B cell (primary cell): ENCODE data around the gene TKTL1. TPM values are rescaled to one million over a fixed set of nuclear protein-coding genes. Genes with fewer than 3 reads are reported as not detected.
A peak's percentile ranks its signal among the peaks of the same experiment; 100 is the strongest.
"Not testable (repeated sequence)": the region's sequence is repeated elsewhere in the genome, so short reads cannot be mapped to it uniquely, and the experiment has no call there.

Experiments
- ATAC-seq: fragments of 200-7000 bp; cut with Tn5 transposase; one replicate; pipeline ENCODE4 v1.10.0; 2021; ENCODE audit warnings: low read depth, mild to moderate bottlenecking, moderate number of reproducible peaks, moderate library complexity
- CTCF ChIA-PET: fragments of 350-600 bp; sonication (Branson Sonifier 250); formaldehyde crosslinking; loops from one replicate; lab custom pipeline; 2021; ENCODE audit warnings: antibody characterized with exemption, inconsistent platforms; lab: Charles Lee
- POLR2A ChIA-PET: fragments of 350-600 bp; sonication (Branson Sonifier 250); formaldehyde crosslinking; loops from one replicate; lab custom pipeline; 2021; ENCODE audit warnings: antibody characterized with exemption; lab: Charles Lee
- DNase-seq: peaks from one replicate; pipeline ENCODE4 v3.0.0; 2013
- H2AFZ ChIP-seq: 2 replicates; pipeline ENCODE4 v1.6.1; 2012; ENCODE audit warnings: mild to moderate bottlenecking, low read depth, low read length; ENCODE audit not compliant: insufficient read depth, poor library complexity, severe bottlenecking
- H3K27ac ChIP-seq, 2 donors: 1 replicate in 1 of 2; 2 replicates in 1 of 2; pipeline ENCODE4 v1.5.1; 2012 to 2013; ENCODE audit warnings: low read length in 2 of 2, mild to moderate bottlenecking in 2 of 2, moderate library complexity in 1 of 2
- H3K27me3 ChIP-seq, 4 experiments: fragments of 200-600 bp in 1 of 4; sonication (generic) in 1 of 4; replicated peaks in 1 of 4; 1 replicate in 2 of 4; 2 replicates in 2 of 4; pipeline versions ENCODE4 v1.6.1 to v1.7.0; 2013 to 2016; ENCODE audit warnings: low read length in 3 of 4, mild to moderate bottlenecking in 2 of 4, mixed read lengths in 1 of 4, moderate library complexity in 1 of 4; ENCODE audit not compliant: insufficient read depth in 4 of 4, control insufficient read depth in 3 of 4; ENCODE audit errors: control extremely low read depth in 1 of 4
- H3K36me3 ChIP-seq, 2 experiments: replicated peaks in 1 of 2; 1 replicate in 1 of 2; 2 replicates in 1 of 2; pipeline versions ENCODE4 v1.6.1 to v1.7.1; 2013; ENCODE audit warnings: low read length in 1 of 2; ENCODE audit not compliant: insufficient read depth in 2 of 2, control insufficient read depth in 1 of 2; ENCODE audit errors: control extremely low read depth in 1 of 2, extremely low read depth in 1 of 2
- H3K4me1 ChIP-seq, 2 donors: fragments of 200-600 bp in 1 of 2; sonication (generic) in 1 of 2; 1 replicate in 1 of 2; 2 replicates in 1 of 2; pipeline versions ENCODE4 v1.5.1 to v1.6.1; 2013 to 2017; ENCODE audit warnings: low read length in 2 of 2; ENCODE audit not compliant: control insufficient read depth in 2 of 2, insufficient read depth in 2 of 2
- H3K4me2 ChIP-seq: replicated peaks from 2 replicates; pipeline ENCODE3; 2012; ENCODE audit warnings: mild to moderate bottlenecking, low read depth, low read length; ENCODE audit not compliant: poor library complexity, severe bottlenecking
- H3K4me3 ChIP-seq, 5 experiments: fragments of 200-600 bp in 1 of 5; sonication (generic) in 1 of 5; 1 replicate in 3 of 5; 2 replicates in 2 of 5; pipeline versions ENCODE4 v1.5.1 to v1.7.0; 2011 to 2016; ENCODE audit warnings: low read length in 4 of 5, mild to moderate bottlenecking in 4 of 5, low read depth in 2 of 5, control low read depth in 1 of 5, moderate library complexity in 1 of 5; ENCODE audit not compliant: insufficient read depth in 1 of 5; ENCODE audit errors: control extremely low read depth in 1 of 5, extremely low read depth in 1 of 5
- H3K79me2 ChIP-seq: fragments of 200-600 bp; sonication (generic); one replicate; pipeline ENCODE4 v1.6.0; 2016; ENCODE audit warnings: low read length; ENCODE audit not compliant: control insufficient read depth, insufficient read depth
- H3K9ac ChIP-seq: fragments of 200-600 bp; sonication (generic); 2 replicates; pipeline ENCODE4 v1.6.1; 2017; ENCODE audit warnings: mild to moderate bottlenecking, low read length, moderate library complexity
- H3K9me3 ChIP-seq, 3 donors: one replicate each; pipeline versions ENCODE4 v1.6.1 to v1.7.1; 2013; ENCODE audit warnings: low read length in 2 of 3; ENCODE audit not compliant: control insufficient read depth in 2 of 3, insufficient read depth in 1 of 3; ENCODE audit errors: control extremely low read depth in 1 of 3
- H4K20me1 ChIP-seq: 2 replicates; pipeline ENCODE4 v1.6.0; 2012; ENCODE audit warnings: mild to moderate bottlenecking, low read length; ENCODE audit not compliant: insufficient read depth, control insufficient read depth, poor library complexity, severe bottlenecking
- H3K27ac Mint-ChIP-seq: one replicate; pipeline ENCODE4 v1.8.0; 2021; ENCODE audit warnings: mixed read lengths
- H3K27me3 Mint-ChIP-seq: one replicate; pipeline ENCODE4 v1.8.0; 2021; ENCODE audit warnings: mixed read lengths
- H3K4me1 Mint-ChIP-seq: one replicate; pipeline ENCODE4 v1.8.0; 2021; ENCODE audit warnings: mixed read lengths
- H3K4me3 Mint-ChIP-seq: one replicate; pipeline ENCODE4 v1.8.0; 2021; ENCODE audit warnings: mixed read lengths
- H3K9me3 Mint-ChIP-seq: one replicate; pipeline ENCODE4 v1.8.0; 2022; ENCODE audit warnings: mixed read lengths; ENCODE audit not compliant: insufficient read depth
- CTCF ChIP-seq: fragments of 200-600 bp; IDR thresholded peaks from one replicate; pipeline ENCODE4 v1.8.0; 2022; ENCODE audit warnings: antibody characterized with exemption, mild to moderate bottlenecking
- EZH2 ChIP-seq: IDR thresholded peaks from 2 replicates; pipeline ENCODE4 v1.6.1; 2012; ENCODE audit warnings: borderline replicate concordance, low read depth, mild to moderate bottlenecking, moderate library complexity, low read length; ENCODE audit not compliant: insufficient read depth, poor library complexity, severe bottlenecking
- WGBS: methylation state at CpG from one replicate; pipeline ENCODE4 v1.1.5; 2013; ENCODE audit warnings: missing lambda C conversion rate; ENCODE audit not compliant: insufficient coverage; 5-methylcytosine and 5-hydroxymethylcytosine counted together
- intact Hi-C: fragments of 100-400 bp; cut with micrococcal nuclease; formaldehyde crosslinking; loops from one replicate; pipeline ENCODE4 v1.10.0; 2022
- polyA plus RNA-seq: library from polyadenylated mRNA; depleted of rRNA; stranded (reverse); fragments of >200 nt; gene quantifications from 2 replicates; pipeline ENCODE4 v1.2.3, GENCODE V29; 2012
- total RNA-seq, 2 donors: library from RNA; stranded (reverse); fragments of 120-200 nt in 1 of 2; gene quantifications; 1 replicate in 1 of 2; 2 replicates in 1 of 2; pipeline versions ENCODE4 v1.2.3 to v1.2.4, GENCODE V29; 2013 to 2022

TKTL1 gene
- total and polyA plus RNA-seq, 2 donors (not counting 1 experiment from before 2014, with no cell fraction given) = 0.18 to 0.96 TPM

GRCh38 chrX:154343620-154344019 is 48.0 kb downstream of the TKTL1 start:
- H3K4me1 Mint-ChIP-seq = peaks cover 11% of the 10 kb centered on the region
- H3K9me3 Mint-ChIP-seq, DNase-seq, H3K36me3 ChIP-seq, H3K4me2 ChIP-seq, intact Hi-C loops, H3K4me3 ChIP-seq, H3K9me3 ChIP-seq, H3K27ac Mint-ChIP-seq, H4K20me1 ChIP-seq, POLR2A ChIA-PET, CTCF ChIA-PET, H3K27me3 ChIP-seq, H3K27me3 Mint-ChIP-seq, H3K9ac ChIP-seq, H3K27ac ChIP-seq, H3K4me3 Mint-ChIP-seq, H3K79me2 ChIP-seq, H2AFZ ChIP-seq: not testable (repeated sequence)
- ATAC-seq = peak; percentile 15
- no CpG with 5 or more reads among the region's 20 CpGs for WGBS
- peaks cover 6 to 14% of the 10 kb centered on the region in 2 donors for H3K4me1 ChIP-seq

- POLR2A ChIA-PET = interaction anchor here (0.7 kb wide), 1 partner anchor 184 kb away, joined by 4 read pairs; no protein-coding TSS in a partner anchor
- H3K36me3 ChIP-seq = peaks cover 0 to 48% of the 10 kb centered on the region in 2 experiments
These were observed 52.5 kb downstream of the TKTL1 start for GRCh38 chrX:154348114-154348531.

More at GRCh38 chrX:154348114-154348531, 52.5 kb downstream of the TKTL1 start:
- H2AFZ ChIP-seq = no peak overlapping the region
- peak overlapping the region; percentile 73 for H3K27ac Mint-ChIP-seq
- H3K79me2 ChIP-seq = no peaks in the 10 kb centered on the region
- no peak overlapping the region for H3K9ac ChIP-seq
- WGBS = 88% methylated on average over 5 of the region's 7 CpGs
- intact Hi-C loops = no loop called here
- H3K4me1 ChIP-seq = peaks cover 41 to 59% of the 10 kb centered on the region in 2 donors
- TF ChIP-seq CTCF = no peak
- TF ChIP-seq EZH2 = no peak
- H3K27me3 Mint-ChIP-seq = no peaks in the 10 kb centered on the region
- CTCF ChIA-PET = interaction anchor here (0.7 to 1.2 kb wide), 2 partner anchors 25 to 151 kb away, joined by 4 read pairs; no protein-coding TSS in a partner anchor
- H4K20me1 ChIP-seq = no peaks in the 10 kb centered on the region
- no peaks in the 10 kb centered on the region for H3K27me3 ChIP-seq
- ATAC-seq (no peak), DNase-seq (no peak)
- H3K4me1 Mint-ChIP-seq = peaks cover 33% of the 10 kb centered on the region
- H3K4me3 ChIP-seq = no peak overlapping the region
- H3K4me3 Mint-ChIP-seq = no peak overlapping the region
- H3K9me3 ChIP-seq = peaks cover 0 to 4% (median 0%) of the 10 kb centered on the region in 3 donors
- no peak overlapping the region for H3K27ac ChIP-seq
- H3K4me2 ChIP-seq = no peak overlapping the region
- H3K9me3 Mint-ChIP-seq = no peaks in the 10 kb centered on the region
